GM08714 (cell line): ENCODE measurements around the gene UTP4.

Experiments used
- H3K4me3 ChIP-seq: fragments of 200-500 bp; sonication (Bioruptor generic); 2 replicates; pipeline ENCODE4 v1.5.1; 2014; ENCODE audit warnings: mild to moderate bottlenecking, low read length, inconsistent platforms
- ZNF274 ChIP-seq: IDR thresholded peaks from 2 replicates; pipeline ENCODE4 v1.6.1; 2012; ENCODE audit warnings: mild to moderate bottlenecking, low read depth, low read length

Gene UTP4

DNA sequence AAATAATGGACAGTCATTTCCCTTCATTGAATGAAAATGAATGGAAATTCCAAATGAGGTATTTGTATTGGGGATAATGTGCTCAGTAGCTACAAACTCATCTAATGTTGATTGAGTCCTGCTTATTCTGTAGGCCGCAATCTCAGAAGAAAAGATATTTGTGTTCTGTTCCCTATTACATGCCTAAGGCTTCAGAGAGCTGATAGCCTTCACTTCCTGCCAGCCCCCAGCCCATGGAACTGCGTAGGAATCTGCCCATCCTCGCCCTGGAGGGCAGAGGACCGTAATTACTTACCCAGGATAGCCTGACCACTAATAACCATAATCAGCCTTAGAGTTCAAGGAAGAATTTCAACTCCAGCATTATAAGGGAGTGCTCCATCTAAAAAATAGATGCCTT lies 36.6 kb downstream of the UTP4 start:
- no peak overlapping the region for H3K4me3 ChIP-seq
- TF ChIP-seq ZNF274, result no peak

- TF ChIP-seq ZNF274, result no peak
- H3K4me3 ChIP-seq, result no peak overlapping the region
These were observed 37.3 kb downstream of the UTP4 start for GRCh38 chr16:69169607-69170352.

GRCh38 chr16:69171325-69172084 lies 39.1 kb downstream of the UTP4 start:
- TF ChIP-seq ZNF274, result no peak
- H3K4me3 ChIP-seq, result no peak overlapping the region

- TF ChIP-seq ZNF274, result no peak
- H3K4me3 ChIP-seq, result no peak overlapping the region
These were observed 43.8 kb downstream of the UTP4 start for GRCh38 chr16:69176033-69176800.

DNA sequence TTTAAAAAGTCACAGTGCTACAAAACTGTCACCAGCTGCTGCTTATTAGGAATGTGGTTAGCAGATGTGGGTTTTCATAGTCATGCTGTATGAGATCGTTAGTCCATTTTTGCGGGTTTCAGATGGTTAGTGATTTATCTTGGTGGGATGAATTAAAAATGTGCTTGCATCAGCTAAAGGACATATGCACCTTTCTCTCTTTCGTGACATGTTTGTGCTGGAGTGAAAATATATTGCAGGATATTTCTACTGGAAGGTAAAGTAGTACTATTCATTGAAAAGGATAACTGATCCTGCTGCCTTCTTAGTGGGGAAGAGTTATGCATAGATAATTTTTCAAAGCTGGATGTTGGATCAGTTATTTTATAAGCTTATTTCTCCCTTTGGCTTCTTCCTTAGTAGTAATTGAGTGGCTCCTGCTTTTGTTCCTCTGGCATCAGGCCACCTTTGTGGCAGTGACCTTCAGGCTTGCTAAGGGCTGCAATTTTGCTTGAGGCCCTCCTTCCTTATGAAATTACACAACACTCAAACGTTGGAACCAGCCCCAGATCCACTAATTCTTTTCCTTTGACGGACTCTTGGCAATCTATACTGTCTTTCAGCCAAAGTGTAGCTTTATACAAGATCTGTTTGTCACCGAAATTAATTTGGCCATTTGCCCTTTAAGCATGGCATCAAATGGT lies 47.0 kb downstream of the UTP4 start:
- TF ChIP-seq ZNF274, result no peak
- no peak overlapping the region for H3K4me3 ChIP-seq

GRCh38 chr16:69180011-69180338 lies 47.5 kb downstream of the UTP4 start:
- H3K4me3 ChIP-seq, result no peak overlapping the region
- TF ChIP-seq ZNF274, result no peak

- TF ChIP-seq ZNF274, result no peak
- no peak overlapping the region for H3K4me3 ChIP-seq
These were observed 50.4 kb downstream of the UTP4 start for GRCh38 chr16:69182730-69183416.

- no peak for TF ChIP-seq ZNF274
- H3K4me3 ChIP-seq, result peak within 1 kb of the TSS; percentile 74
These were observed 54.4 kb downstream of the UTP4 start, which contains the start of gene SNTB2 for GRCh38 chr16:69186642-69187445. SNTB2 (plus strand) TSS chr16:69187164; CDS start chr16:69187167, 3 bp downstream.

DNA sequence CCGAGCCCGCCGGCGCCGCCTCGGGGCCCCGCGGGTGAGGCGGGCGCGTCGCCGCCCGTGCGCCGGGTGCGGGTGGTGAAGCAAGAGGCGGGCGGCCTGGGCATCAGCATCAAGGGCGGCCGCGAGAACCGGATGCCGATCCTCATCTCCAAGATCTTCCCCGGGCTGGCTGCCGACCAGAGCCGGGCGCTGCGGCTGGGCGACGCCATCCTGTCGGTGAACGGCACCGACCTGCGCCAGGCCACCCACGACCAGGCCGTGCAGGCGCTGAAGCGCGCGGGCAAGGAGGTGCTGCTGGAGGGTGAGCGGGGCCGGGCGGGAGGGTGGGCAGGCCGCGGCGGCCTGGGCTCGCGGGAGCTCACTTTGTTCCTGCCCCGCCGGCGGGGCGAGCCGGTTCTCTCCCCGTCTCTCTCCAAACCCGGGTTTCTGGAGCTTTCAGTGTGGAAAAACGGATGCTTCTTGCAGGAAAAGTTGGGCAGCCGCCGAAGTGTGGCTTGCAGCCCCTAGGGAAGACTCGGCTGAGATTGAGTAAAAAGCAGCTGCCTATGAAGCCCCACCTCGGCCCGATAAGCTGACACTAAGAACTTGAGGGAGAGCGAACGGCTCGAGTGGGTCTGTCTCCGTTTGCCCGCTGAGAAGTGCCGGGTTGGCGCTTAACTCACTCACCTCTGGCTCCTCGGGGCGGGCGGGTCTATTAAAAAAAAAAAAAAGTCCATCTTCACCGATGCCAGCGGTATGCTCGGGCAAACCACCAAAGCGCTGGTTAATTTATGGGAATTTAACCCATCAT lies 55.2 kb downstream of the UTP4 start:
- H3K4me3 ChIP-seq, result peak overlapping the region; percentile 74
- TF ChIP-seq ZNF274, result no peak

GRCh38 chr16:69188236-69188549 lies 55.7 kb downstream of the UTP4 start:
- peak overlapping the region; percentile 74 for H3K4me3 ChIP-seq
- TF ChIP-seq ZNF274, result no peak

DNA sequence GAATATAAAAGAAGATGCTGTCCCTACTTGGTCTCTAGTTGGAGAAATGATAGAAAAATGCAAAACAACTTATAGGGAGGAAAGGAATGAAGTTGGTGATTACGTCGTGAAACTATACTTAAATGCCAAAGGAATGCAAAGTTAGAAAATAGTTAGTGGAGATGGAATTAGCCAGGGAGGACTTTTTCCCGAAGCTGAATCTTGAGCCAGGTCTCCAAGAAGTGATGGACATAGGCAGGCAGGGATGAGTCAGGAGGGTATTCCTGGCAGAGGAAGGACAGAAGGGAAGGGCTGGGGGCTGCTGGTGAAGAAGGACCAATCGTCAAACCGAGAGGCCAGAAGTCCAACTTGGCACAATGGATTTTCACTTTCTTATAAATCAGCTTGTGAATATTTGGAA lies 56.3 kb downstream of the UTP4 start:
- H3K4me3 ChIP-seq, result peak overlapping the region; percentile 74
- TF ChIP-seq ZNF274, result no peak

DNA sequence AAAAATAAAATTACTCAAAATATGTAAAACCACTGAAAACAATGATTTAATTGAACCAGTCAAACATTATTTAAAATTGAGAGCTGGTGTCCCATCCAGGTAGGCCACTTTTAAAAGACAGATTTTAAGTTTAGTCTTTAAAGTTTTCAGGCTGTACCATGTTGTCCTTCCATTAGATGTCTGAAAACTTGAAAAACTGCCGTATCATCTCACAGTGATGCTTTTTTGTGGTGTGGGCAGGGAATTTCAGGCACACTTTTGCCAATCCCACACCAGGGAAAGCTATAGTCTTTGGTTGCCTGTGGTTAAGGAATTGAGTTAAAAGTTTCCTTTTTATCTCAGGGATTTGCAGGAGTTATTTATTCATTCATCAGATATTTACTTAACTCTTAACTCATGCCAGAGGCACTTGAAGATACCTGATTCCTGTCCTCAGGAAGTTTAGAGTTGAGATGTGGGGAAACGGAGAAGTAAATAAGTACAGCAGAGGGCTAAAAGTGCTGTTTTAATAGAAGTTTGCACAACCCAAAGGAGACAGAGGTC lies 57.7 kb downstream of the UTP4 start:
- H3K4me3 ChIP-seq, result no peak overlapping the region
- no peak for TF ChIP-seq ZNF274
